Upper lobe of right lung (tissue), 1 donor: Measurements from ENCODE around the gene PBX1. TPM values are rescaled to one million over a fixed set of nuclear protein-coding genes. Genes with fewer than 3 reads are reported as not detected.

Experiments
- ATAC-seq: fragments of 200-7000 bp; cut with Tn5 transposase; one replicate; pipeline ENCODE4 v1.9.1; 2020; ENCODE audit warnings: mild to moderate bottlenecking, moderate library complexity
- DNase-seq: peaks from one replicate; pipeline ENCODE4 v3.0.0-alpha.2; 2020
- H3K27ac ChIP-seq: fragments of 200-600 bp; one replicate; pipeline ENCODE4 v1.8.0; 2022
- H3K27me3 ChIP-seq: fragments of 200-600 bp; one replicate; pipeline ENCODE4 v1.8.0; 2022; ENCODE audit warnings: mild to moderate bottlenecking
- H3K36me3 ChIP-seq: fragments of 200-600 bp; one replicate; pipeline ENCODE4 v1.8.0; 2022
- H3K4me1 ChIP-seq: fragments of 200-600 bp; one replicate; pipeline ENCODE4 v1.8.0; 2022
- H3K4me3 ChIP-seq: fragments of 200-600 bp; one replicate; pipeline ENCODE4 v1.8.0; 2022; ENCODE audit warnings: mild to moderate bottlenecking
- H3K9me3 ChIP-seq: fragments of 200-600 bp; one replicate; pipeline ENCODE4 v1.8.0; 2022
- intact Hi-C: fragments of 100-400 bp; cut with DNase I; formaldehyde crosslinking; loops from one replicate; pipeline ENCODE4 v1.11.0; 2022
- total RNA-seq: library from RNA; stranded (reverse); fragmentation: NEBNext Ultra II Directional; extraction: Animal tissue kit (Norgen Biotek cat#: 25700); gene quantifications from one replicate; pipeline ENCODE4 v1.2.1, GENCODE V29; 2021
- TF ChIP-seq, protein P1 (sequence below): fragments of 200-600 bp; IDR thresholded peaks from one replicate; pipeline ENCODE4 v1.8.0; 2022; ENCODE audit warnings: antibody characterized with exemption
- donor health status: DM: no; HTN: yes; CAD: no; lungs with severe emphysema.

Gene PBX1
- total RNA-seq, 1 donor from 2014 or later = 56.7 TPM

- TF ChIP-seq, protein P1, sequence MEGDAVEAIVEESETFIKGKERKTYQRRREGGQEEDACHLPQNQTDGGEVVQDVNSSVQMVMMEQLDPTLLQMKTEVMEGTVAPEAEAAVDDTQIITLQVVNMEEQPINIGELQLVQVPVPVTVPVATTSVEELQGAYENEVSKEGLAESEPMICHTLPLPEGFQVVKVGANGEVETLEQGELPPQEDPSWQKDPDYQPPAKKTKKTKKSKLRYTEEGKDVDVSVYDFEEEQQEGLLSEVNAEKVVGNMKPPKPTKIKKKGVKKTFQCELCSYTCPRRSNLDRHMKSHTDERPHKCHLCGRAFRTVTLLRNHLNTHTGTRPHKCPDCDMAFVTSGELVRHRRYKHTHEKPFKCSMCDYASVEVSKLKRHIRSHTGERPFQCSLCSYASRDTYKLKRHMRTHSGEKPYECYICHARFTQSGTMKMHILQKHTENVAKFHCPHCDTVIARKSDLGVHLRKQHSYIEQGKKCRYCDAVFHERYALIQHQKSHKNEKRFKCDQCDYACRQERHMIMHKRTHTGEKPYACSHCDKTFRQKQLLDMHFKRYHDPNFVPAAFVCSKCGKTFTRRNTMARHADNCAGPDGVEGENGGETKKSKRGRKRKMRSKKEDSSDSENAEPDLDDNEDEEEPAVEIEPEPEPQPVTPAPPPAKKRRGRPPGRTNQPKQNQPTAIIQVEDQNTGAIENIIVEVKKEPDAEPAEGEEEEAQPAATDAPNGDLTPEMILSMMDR = no peak
- no peaks in the 10 kb centered on the region for H3K36me3 ChIP-seq
- H3K4me1 ChIP-seq = peaks cover 39% of the 10 kb centered on the region
- intact Hi-C loops = no loop called here
- H3K27me3 ChIP-seq = no peaks in the 10 kb centered on the region
- ATAC-seq = no peak
- no peaks in the 10 kb centered on the region for H3K9me3 ChIP-seq
- peak overlapping the region; percentile 33 for H3K27ac ChIP-seq
- no peak overlapping the region for H3K4me3 ChIP-seq
- DNase-seq = no peak
These were observed 162.2 kb downstream of the PBX1 start for GRCh38 chr1:164721228-164721496.

DNA sequence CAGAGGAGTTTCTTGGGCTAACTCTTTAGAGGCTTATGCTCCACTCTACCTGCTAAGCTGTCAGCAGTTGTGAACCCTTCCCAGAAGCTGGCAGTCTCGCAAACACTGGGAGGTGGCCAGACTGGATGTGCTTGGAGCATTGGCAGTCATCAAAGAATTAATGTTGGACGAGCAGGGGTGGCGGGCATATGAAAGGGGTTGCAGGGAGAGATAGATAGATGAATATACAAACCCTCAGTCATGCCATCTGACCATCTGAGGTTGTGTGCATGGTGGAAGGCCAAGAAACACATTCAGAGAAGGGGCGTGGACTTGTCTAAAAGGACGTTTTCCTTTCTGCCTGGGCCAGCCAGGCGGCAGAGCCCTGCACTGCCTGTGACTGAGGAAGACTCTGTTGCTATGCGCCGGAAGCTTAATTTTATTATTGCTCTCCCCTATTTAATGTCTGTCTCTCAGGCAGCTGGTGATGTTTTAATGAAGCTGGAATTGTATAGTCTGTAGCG, 164.4 kb downstream of the PBX1 start:
- peaks cover 44% of the 10 kb centered on the region for H3K4me1 ChIP-seq
- H3K4me3 ChIP-seq = no peak overlapping the region
- H3K27ac ChIP-seq = no peak overlapping the region
- TF ChIP-seq, protein P1 = no peak
- DNase-seq (no peak), ATAC-seq (no peak)
- H3K36me3 ChIP-seq = no peaks in the 10 kb centered on the region
- intact Hi-C loops = no loop called here
- no peaks in the 10 kb centered on the region for H3K9me3 ChIP-seq
- no peaks in the 10 kb centered on the region for H3K27me3 ChIP-seq

DNA sequence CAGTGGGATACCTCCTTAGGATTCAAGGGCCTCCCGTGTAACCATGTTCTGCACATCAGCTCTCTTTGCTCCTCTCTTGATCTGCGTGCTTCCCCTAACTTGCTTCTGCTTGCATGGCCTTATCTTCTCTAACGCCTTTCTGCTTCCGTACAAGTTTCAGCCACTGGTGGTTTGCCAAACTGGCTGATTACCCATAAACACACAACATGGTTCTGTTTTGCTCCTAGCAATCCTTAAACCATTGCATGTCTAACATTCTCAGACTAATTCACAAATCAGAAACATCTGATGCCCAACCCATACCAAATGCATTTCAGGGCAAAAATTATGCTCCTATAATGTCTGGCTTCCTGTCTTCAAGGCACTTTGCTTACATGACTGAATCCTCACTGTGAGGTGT, 166.4 kb downstream of the PBX1 start:
- Histone ChIP-seq H3K4me3 (no peak overlapping the region), H3K27me3 (no peaks in the 10 kb centered on the region), H3K27ac (no peak overlapping the region), H3K36me3 (no peaks in the 10 kb centered on the region), H3K4me1 (peaks cover 32% of the 10 kb centered on the region), H3K9me3 (no peaks in the 10 kb centered on the region)
- no peak for ATAC-seq
- TF ChIP-seq, protein P1 = no peak
- intact Hi-C loops = no loop called here
- no peak for DNase-seq

GRCh38 chr1:164726235-164726634, 167.3 kb downstream of the PBX1 start:
- TF ChIP-seq, protein P1 = no peak
- intact Hi-C loops = no loop called here
- H3K4me3 ChIP-seq = no peak overlapping the region
- no peak for DNase-seq
- no peaks in the 10 kb centered on the region for H3K36me3 ChIP-seq
- H3K4me1 ChIP-seq = peaks cover 24% of the 10 kb centered on the region
- no peaks in the 10 kb centered on the region for H3K9me3 ChIP-seq
- no peak overlapping the region for H3K27ac ChIP-seq
- H3K27me3 ChIP-seq = no peaks in the 10 kb centered on the region
- ATAC-seq = no peak

- Histone ChIP-seq H3K4me1 (peaks cover 20% of the 10 kb centered on the region), H3K27ac (no peak overlapping the region), H3K4me3 (no peak overlapping the region), H3K36me3 (no peaks in the 10 kb centered on the region), H3K9me3 (no peaks in the 10 kb centered on the region), H3K27me3 (no peaks in the 10 kb centered on the region)
- TF ChIP-seq, protein P1 = no peak
- intact Hi-C loops = no loop called here
- DNase-seq (no peak), ATAC-seq (no peak)
These were observed 169.7 kb downstream of the PBX1 start for GRCh38 chr1:164728719-164729118.

DNA sequence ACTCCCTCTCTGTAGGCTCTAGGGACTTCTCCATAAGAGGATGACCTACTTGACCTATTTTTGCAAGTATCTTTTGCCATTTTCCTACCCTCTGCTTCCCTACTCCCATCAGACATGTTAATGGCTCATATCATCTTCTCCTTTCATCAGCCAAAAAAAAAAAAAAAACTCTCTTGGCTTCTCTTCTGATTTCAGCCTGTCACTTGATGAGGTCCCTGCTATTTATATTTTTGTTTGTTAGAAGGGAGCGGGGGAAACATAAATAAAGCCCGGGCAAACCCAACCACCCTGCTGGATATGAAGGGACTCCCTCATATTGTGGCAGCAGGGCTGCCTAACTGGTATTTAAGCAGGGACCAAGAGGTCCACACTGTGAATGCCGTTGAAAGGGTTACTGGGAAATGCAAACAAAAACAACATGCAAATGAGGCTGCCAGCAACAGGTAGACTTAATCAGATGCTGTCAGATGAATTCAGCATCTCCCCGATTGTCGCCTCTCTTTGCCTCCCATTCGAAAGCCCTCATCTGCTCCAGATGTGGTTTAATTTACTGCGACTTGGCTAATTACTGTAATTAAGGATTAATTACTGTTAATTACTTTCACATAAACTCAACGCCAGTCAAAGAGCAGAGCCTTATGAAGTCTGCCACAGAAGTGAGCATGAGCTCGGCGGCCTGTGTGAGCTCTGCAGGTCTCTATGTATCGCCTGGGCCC, 172.3 kb downstream of the PBX1 start:
- Histone ChIP-seq H3K4me1 (peaks cover 3% of the 10 kb centered on the region), H3K27ac (no peak overlapping the region), H3K9me3 (no peaks in the 10 kb centered on the region), H3K4me3 (no peak overlapping the region), H3K36me3 (no peaks in the 10 kb centered on the region), H3K27me3 (no peaks in the 10 kb centered on the region)
- TF ChIP-seq, protein P1 = no peak
- ATAC-seq (no peak), DNase-seq (no peak)
- intact Hi-C loops = no loop called here
